Superior temporal gyrus (tissue), 1 donor: Measurements from ENCODE around the gene SPSB4.

Experiments used
- DNase-seq: peaks from one replicate; pipeline ENCODE4 v3.0.0-alpha.2; 2016; ENCODE audit errors: extremely low spot score

The SPSB4 gene

GRCh38 chr3:141055136-141055535, 4.0 kb downstream of the SPSB4 start:
- no peak for DNase-seq

- DNase-seq: no peak
These were observed 4.6 kb downstream of the SPSB4 start for GRCh38 chr3:141055536-141056445.

- DNase-seq: no peak
These were observed 5.6 kb downstream of the SPSB4 start for GRCh38 chr3:141056751-141057171.

- DNase-seq: no peak
These were observed 6.3 kb downstream of the SPSB4 start for GRCh38 chr3:141057436-141057835.

- no peak for DNase-seq
These were observed 7.0 kb downstream of the SPSB4 start for GRCh38 chr3:141057946-141058800.

- no peak for DNase-seq
These were observed 7.8 kb downstream of the SPSB4 start for GRCh38 chr3:141058996-141059395.

- DNase-seq: no peak
These were observed 8.7 kb downstream of the SPSB4 start for GRCh38 chr3:141059816-141060215.

- no peak for DNase-seq
These were observed 9.2 kb downstream of the SPSB4 start for GRCh38 chr3:141060327-141060726.

- DNase-seq: no peak
These were observed 12.7 kb downstream of the SPSB4 start for GRCh38 chr3:141063831-141064230.

GRCh38 chr3:141064255-141064926, 13.2 kb downstream of the SPSB4 start:
- no peak for DNase-seq

GRCh38 chr3:141065258-141065657, 14.1 kb downstream of the SPSB4 start:
- DNase-seq: no peak

GRCh38 chr3:141065841-141066805, 15.0 kb downstream of the SPSB4 start:
- DNase-seq: no peak

GRCh38 chr3:141067206-141067974, 16.2 kb downstream of the SPSB4 start:
- DNase-seq: no peak

GRCh38 chr3:141070229-141070628, 19.1 kb downstream of the SPSB4 start:
- DNase-seq: no peak

GRCh38 chr3:141070727-141071357, 19.7 kb downstream of the SPSB4 start:
- DNase-seq: no peak

GRCh38 chr3:141071681-141072260, 20.6 kb downstream of the SPSB4 start:
- no peak for DNase-seq

- DNase-seq: no peak
These were observed 21.8 kb downstream of the SPSB4 start for GRCh38 chr3:141072950-141073349.

GRCh38 chr3:141073580-141073979, 22.4 kb downstream of the SPSB4 start:
- no peak for DNase-seq

GRCh38 chr3:141074529-141074928, 23.4 kb downstream of the SPSB4 start:
- no peak for DNase-seq
